Heart left ventricle (tissue), 13 donors: ENCODE measurements around the gene GALNT2.

Experiments
- CTCF ChIP-seq, 12 donors: fragments of 200-600 bp; sonication (generic) in 4 of 12; IDR thresholded peaks; one replicate each; pipeline versions ENCODE4 v1.5.0 to v1.8.0; 2018 to 2022; ENCODE audit warnings: antibody characterized with exemption in 12 of 12, mild to moderate bottlenecking in 5 of 12
- POLR2A ChIP-seq, 2 donors: fragments of 450-650 bp; IDR thresholded peaks; one replicate each; pipeline ENCODE4 v1.6.1; 2017; ENCODE audit warnings: antibody characterized with exemption in 2 of 2, mild to moderate bottlenecking in 2 of 2, moderate library complexity in 2 of 2
- donor health status: ischemic (EF 13 %, LVEDD 7.1; RV severe dilation, severe dysfunction).
- donor health status: DM: no; HTN: yes; CAD: no.
- donor health status: DM: no; HTN: no; CAD: no.
- donor health status: ischemic (EF 25% LVEDD 6.9; RV normal size, moderate dysfunction).
- donor health status: ischemic (EF 25% LVEDD 5.7; RV mildly dilated, moderate dysfunction).
- donor health status: ischemic (EF 35%, LVEDD 5.7; RV mildly dilated, moderate dysfunction).
- donor health status: nonischemic (EF 11% LVEDD 7.7; RV severe dilation, severe dysfunction).
- donor health status: DM: yes; HTN: yes; CAD: no.
- donor health status: PGD.
- donor health status: ischemic (EF 29% LVEDD 5.4; RV normal size, mild dysfunction).
- donor health status: nonischemic (EF 23%, LVEDD 6.1; RV moderate dilation, normal function).

- TF ChIP-seq POLR2A (IDR thresholded peaks at IDR 0.05) (no peak), CTCF (IDR thresholded peaks at IDR 0.05) (no peak)
Measured at GRCh38 chr1:230281556-230281955, 214.5 kb downstream of the GALNT2 start.
